Vagina (tissue), 2 donors: ENCODE results near the gene VANGL2. TPM values are rescaled to one million over a fixed set of nuclear protein-coding genes. Genes with fewer than 3 reads are reported as not detected.

Source experiments
- DNase-seq, 2 donors: peaks; one replicate each; pipeline ENCODE4 v3.0.0-alpha.2; 2017; ENCODE audit errors: extremely low spot score in 2 of 2
- H3K27ac ChIP-seq: fragments of 200-600 bp; sonication (generic); one replicate; pipeline ENCODE4 v1.5.1; 2019
- H3K27me3 ChIP-seq: fragments of 200-600 bp; sonication (generic); one replicate; pipeline ENCODE4 v1.5.1; 2019
- H3K36me3 ChIP-seq, 2 donors: fragments of 200-600 bp; sonication (generic); one replicate each; pipeline ENCODE4 v1.5.1; 2017 to 2019
- H3K4me1 ChIP-seq: fragments of 200-600 bp; sonication (generic); one replicate; pipeline ENCODE4 v1.5.1; 2019
- H3K4me3 ChIP-seq, 2 donors: fragments of 200-600 bp; sonication (generic); 1 replicate in 1 of 2; 2 replicates in 1 of 2; pipeline ENCODE4 v1.5.1; 2016 to 2019
- H3K9me3 ChIP-seq: fragments of 200-600 bp; sonication (generic); one replicate; pipeline ENCODE4 v1.5.1; 2019
- CTCF ChIP-seq, 3 experiments: fragments of 450-650 bp in 2 of 3; fragments of 200-600 bp in 1 of 3; sonication (generic) in 1 of 3; IDR thresholded peaks; one replicate each; pipeline ENCODE4 v1.5.1; 2017 to 2019; ENCODE audit warnings: antibody characterized with exemption in 3 of 3, mild to moderate bottlenecking in 2 of 3, moderate library complexity in 2 of 3
- POLR2A ChIP-seq, 2 donors: fragments of 450-650 bp; IDR thresholded peaks; one replicate each; pipeline ENCODE4 v1.6.1; 2017; ENCODE audit warnings: antibody characterized with exemption in 2 of 2, mild to moderate bottlenecking in 2 of 2, moderate library complexity in 2 of 2
- POLR2AphosphoS5 ChIP-seq, 2 donors: sonication (generic); formaldehyde crosslinking; IDR thresholded peaks; one replicate each; pipeline ENCODE4 v1.9.0; 2017; ENCODE audit warnings: antibody characterized with exemption in 2 of 2, mild to moderate bottlenecking in 2 of 2, low read depth in 1 of 2; ENCODE audit not compliant: insufficient read depth in 1 of 2
- intact Hi-C: fragments of 100-400 bp; cut with DNase I; formaldehyde crosslinking; loops from one replicate; pipeline ENCODE4 v1.15.1; 2023
- total RNA-seq: library from RNA; depleted of rRNA; stranded (reverse); fragments of >200 nt; gene quantifications from one replicate; pipeline ENCODE4 v1.2.3, GENCODE V29; 2016

VANGL2 gene
- total RNA-seq, 1 donor from 2014 or later, result 11.0 TPM

GRCh38 chr1:160408864-160409263 is 8.5 kb downstream of the VANGL2 start:
- intact Hi-C loops, result no loop called here
- DNase-seq, result no peak
- peaks cover 32% of the 10 kb centered on the region for H3K4me1 ChIP-seq
- no peak overlapping the region for H3K4me3 ChIP-seq
- no peaks in the 10 kb centered on the region for H3K27me3 ChIP-seq
- H3K36me3 ChIP-seq, result no peaks in the 10 kb centered on the region
- no peaks in the 10 kb centered on the region for H3K9me3 ChIP-seq
- H3K27ac ChIP-seq, result peak overlapping the region; percentile 41
- TF ChIP-seq POLR2A (IDR thresholded peaks at IDR 0.05) (no peak), POLR2AphosphoS5 (IDR thresholded peaks at IDR 0.05; ENCODE audit: insufficient read depth in 1 of 2, low read depth in 1 of 2) (no peak), CTCF (IDR thresholded peaks at IDR 0.05) (no peak)

GRCh38 chr1:160409486-160409885 is 9.1 kb downstream of the VANGL2 start:
- peaks cover 32% of the 10 kb centered on the region for H3K4me1 ChIP-seq
- intact Hi-C loops, result no loop called here
- H3K27me3 ChIP-seq, result no peaks in the 10 kb centered on the region
- peak overlapping the region; percentile 41 for H3K27ac ChIP-seq
- TF ChIP-seq CTCF (IDR thresholded peaks at IDR 0.05) (no peak), POLR2A (IDR thresholded peaks at IDR 0.05) (no peak), POLR2AphosphoS5 (IDR thresholded peaks at IDR 0.05; ENCODE audit: insufficient read depth in 1 of 2, low read depth in 1 of 2) (no peak)
- no peak overlapping the region for H3K4me3 ChIP-seq
- no peaks in the 10 kb centered on the region for H3K9me3 ChIP-seq
- DNase-seq, result no peak
- H3K36me3 ChIP-seq, result no peaks in the 10 kb centered on the region

- intact Hi-C loops, result no loop called here
- no peak for DNase-seq
- H3K36me3 ChIP-seq, result no peaks in the 10 kb centered on the region
- TF ChIP-seq POLR2A (IDR thresholded peaks at IDR 0.05) (no peak), POLR2AphosphoS5 (IDR thresholded peaks at IDR 0.05; ENCODE audit: insufficient read depth in 1 of 2, low read depth in 1 of 2) (no peak), CTCF (IDR thresholded peaks at IDR 0.05) (no peak)
- H3K27me3 ChIP-seq, result no peaks in the 10 kb centered on the region
- peak overlapping the region; percentile 39 for H3K27ac ChIP-seq
- H3K9me3 ChIP-seq, result no peaks in the 10 kb centered on the region
- H3K4me1 ChIP-seq, result peaks cover 32% of the 10 kb centered on the region
- no peak overlapping the region for H3K4me3 ChIP-seq
These were observed 10.1 kb downstream of the VANGL2 start for GRCh38 chr1:160410406-160411005.

- H3K27ac ChIP-seq, result no peak overlapping the region
- intact Hi-C loops, result no loop called here
- TF ChIP-seq POLR2A (IDR thresholded peaks at IDR 0.05) (no peak), CTCF (IDR thresholded peaks at IDR 0.05) (no peak), POLR2AphosphoS5 (IDR thresholded peaks at IDR 0.05; ENCODE audit: insufficient read depth in 1 of 2, low read depth in 1 of 2) (no peak)
- H3K27me3 ChIP-seq, result no peaks in the 10 kb centered on the region
- H3K4me3 ChIP-seq, result no peak overlapping the region
- no peaks in the 10 kb centered on the region for H3K9me3 ChIP-seq
- no peaks in the 10 kb centered on the region for H3K36me3 ChIP-seq
- DNase-seq, result no peak
- H3K4me1 ChIP-seq, result peaks cover 24% of the 10 kb centered on the region
These were observed 11.1 kb downstream of the VANGL2 start for GRCh38 chr1:160411271-160412027.

- Histone ChIP-seq H3K36me3 (no peaks in the 10 kb centered on the region), H3K9me3 (no peaks in the 10 kb centered on the region), H3K27me3 (no peaks in the 10 kb centered on the region), H3K27ac (no peak overlapping the region), H3K4me3 (no peak overlapping the region), H3K4me1 (peaks cover 21% of the 10 kb centered on the region)
- intact Hi-C loops, result no loop called here
- DNase-seq, result no peak
- TF ChIP-seq POLR2A (IDR thresholded peaks at IDR 0.05) (no peak), CTCF (IDR thresholded peaks at IDR 0.05) (no peak), POLR2AphosphoS5 (IDR thresholded peaks at IDR 0.05; ENCODE audit: insufficient read depth in 1 of 2, low read depth in 1 of 2) (no peak)
These were observed 11.6 kb downstream of the VANGL2 start for GRCh38 chr1:160412028-160412362.
